NCI-H446 treated with DMSO at 0.1 percent for 48 hours (cell line): ENCODE results near the gene FBXO4.
"Not testable (repeated sequence)": the region's sequence is repeated elsewhere in the genome, so short reads cannot be mapped to it uniquely, and the experiment has no call there.

ENCODE experiments used
- DNase-seq: peaks from one replicate; lab custom pipeline; 2025; lab: John Stamatoyannopoulos, UW

The FBXO4 gene

GRCh38 chr5:41980870-41981269 lies 55.8 kb downstream of the FBXO4 start:
- no peak for DNase-seq

- not testable (repeated sequence) for DNase-seq
These were observed 57.8 kb downstream of the FBXO4 start for GRCh38 chr5:41982858-41983257.

GRCh38 chr5:41983284-41983683 lies 58.2 kb downstream of the FBXO4 start:
- DNase-seq: no peak

- no peak for DNase-seq
These were observed 61.0 kb downstream of the FBXO4 start for GRCh38 chr5:41985945-41986695.
